Neuronal stem cell (in vitro differentiated cells): ENCODE measurements around the gene SMIM35.

ENCODE experiments used
- DNase-seq: peaks from one replicate; pipeline ENCODE4 v3.0.0-alpha.2; 2013; ENCODE audit warnings: low spot score
- H2AFZ ChIP-seq: one replicate; pipeline ENCODE4 v1.6.1; 2013; ENCODE audit warnings: mild to moderate bottlenecking, low read length, inconsistent platforms
- H2AK5ac ChIP-seq: 2 replicates; pipeline ENCODE4 v1.6.1; 2013; ENCODE audit warnings: low read depth, mild to moderate bottlenecking, inconsistent platforms, low read length, moderate library complexity, mixed read lengths
- H2BK120ac ChIP-seq: 2 replicates; pipeline ENCODE4 v1.6.1; 2013; ENCODE audit warnings: low read depth, mild to moderate bottlenecking, inconsistent platforms, low read length, moderate library complexity, mixed read lengths
- H2BK12ac ChIP-seq: one replicate; pipeline ENCODE4 v1.6.1; 2013; ENCODE audit warnings: low read length, inconsistent platforms
- H2BK15ac ChIP-seq: 2 replicates; pipeline ENCODE4 v1.6.1; 2013; ENCODE audit warnings: mild to moderate bottlenecking, low read length, inconsistent platforms, mixed read lengths
- H2BK5ac ChIP-seq: one replicate; pipeline ENCODE4 v1.6.1; 2013; ENCODE audit warnings: inconsistent platforms, mild to moderate bottlenecking, low read length, moderate library complexity
- H3K14ac ChIP-seq: one replicate; pipeline ENCODE4 v1.6.1; 2013; ENCODE audit warnings: low read length, inconsistent platforms
- H3K18ac ChIP-seq: 2 replicates; pipeline ENCODE4 v1.6.1; 2013; ENCODE audit warnings: low read length, inconsistent platforms
- H3K23ac ChIP-seq: 2 replicates; pipeline ENCODE4 v1.6.1; 2013; ENCODE audit warnings: low read depth, mild to moderate bottlenecking, mixed read lengths, low read length, inconsistent platforms; ENCODE audit not compliant: poor library complexity
- H3K27ac ChIP-seq: replicated peaks from 3 replicates; pipeline ENCODE4 v1.5.1; 2013; ENCODE audit warnings: low read length, inconsistent platforms
- H3K27me3 ChIP-seq, 3 experiments: 2 replicates each; pipeline ENCODE4 v1.6.1; 2013; ENCODE audit warnings: low read length in 3 of 3, mild to moderate bottlenecking in 2 of 3, inconsistent platforms in 1 of 3, low read depth in 1 of 3, mixed read lengths in 1 of 3, moderate library complexity in 1 of 3; ENCODE audit not compliant: control insufficient read depth in 3 of 3, insufficient read depth in 3 of 3
- H3K36me3 ChIP-seq, 2 donors: replicated peaks in 1 of 2; 2 replicates each; pipeline ENCODE4 v1.6.1; 2013; ENCODE audit warnings: low read length in 2 of 2; ENCODE audit not compliant: control insufficient read depth in 2 of 2, insufficient read depth in 2 of 2
- H3K4ac ChIP-seq: 2 replicates; pipeline ENCODE4 v1.6.1; 2013; ENCODE audit warnings: inconsistent platforms, mild to moderate bottlenecking, low read length, moderate library complexity
- H3K4me1 ChIP-seq, 2 donors: 1 replicate in 1 of 2; 2 replicates in 1 of 2; pipeline ENCODE4 v1.6.1; 2013; ENCODE audit warnings: low read length in 2 of 2, low read depth in 1 of 2; ENCODE audit not compliant: control insufficient read depth in 2 of 2, insufficient read depth in 1 of 2
- H3K4me2 ChIP-seq: one replicate; pipeline ENCODE4 v1.6.1; 2013; ENCODE audit warnings: mild to moderate bottlenecking, low read length, inconsistent platforms; ENCODE audit not compliant: insufficient read depth, poor library complexity, severe bottlenecking
- H3K4me3 ChIP-seq, 2 donors: 2 replicates each; pipeline ENCODE4 v1.5.1; 2013; ENCODE audit warnings: low read length in 2 of 2, mild to moderate bottlenecking in 2 of 2, inconsistent platforms in 1 of 2, moderate library complexity in 1 of 2
- H3K79me1 ChIP-seq: one replicate; pipeline ENCODE4 v1.6.1; 2013; ENCODE audit warnings: low read depth, mild to moderate bottlenecking, inconsistent platforms, low read length, moderate library complexity
- H3K9ac ChIP-seq: one replicate; pipeline ENCODE4 v1.6.1; 2013; ENCODE audit warnings: mild to moderate bottlenecking, low read depth, low read length, inconsistent platforms; ENCODE audit not compliant: poor library complexity
- H3K9me3 ChIP-seq, 2 donors: replicated peaks in 1 of 2; 2 replicates each; pipeline versions ENCODE3 to v1.6.1; 2013; ENCODE audit warnings: low read length in 2 of 2, mild to moderate bottlenecking in 2 of 2, inconsistent platforms in 1 of 2, low read depth in 1 of 2, mixed read lengths in 1 of 2, moderate library complexity in 1 of 2; ENCODE audit not compliant: control insufficient read depth in 2 of 2, insufficient read depth in 1 of 2
- H4K8ac ChIP-seq: one replicate; pipeline ENCODE4 v1.6.1; 2013; ENCODE audit warnings: low read depth, mild to moderate bottlenecking, inconsistent platforms, low read length, moderate library complexity
- H4K91ac ChIP-seq: one replicate; pipeline ENCODE4 v1.6.1; 2013; ENCODE audit warnings: low read length, low read depth, mild to moderate bottlenecking, inconsistent platforms; ENCODE audit not compliant: poor library complexity
- WGBS, 2 donors: extraction: QIAGEN DNeasy Blood & Tissue Kit; methylation state at CpG; one replicate each; pipeline ENCODE4 v1.1.7; 2013; ENCODE audit warnings: missing lambda C conversion rate in 2 of 2, mixed read lengths in 1 of 2; ENCODE audit not compliant: insufficient read length in 2 of 2, insufficient replicate concordance in 1 of 2; ENCODE audit errors: extremely low coverage in 2 of 2; 5-methylcytosine and 5-hydroxymethylcytosine counted together

Gene SMIM35

GRCh38 chr11:118100691-118101232 lies 14.0 kb upstream of the SMIM35 start:
- no peak overlapping the region for H3K27ac ChIP-seq
- H3K4me1 ChIP-seq, result peaks cover 0 to 11% of the 10 kb centered on the region in 2 donors
- no CpG with 5 or more reads among the region's 3 CpGs for WGBS, 2 donors
- no peaks in the 10 kb centered on the region for H3K79me1 ChIP-seq
- DNase-seq, result no peak
- no peak overlapping the region for H3K4me2 ChIP-seq
- no peak overlapping the region for H2AK5ac ChIP-seq
- no peak overlapping the region for H3K9ac ChIP-seq
- H4K8ac ChIP-seq, result no peak overlapping the region
- no peak overlapping the region for H3K18ac ChIP-seq
- no peak overlapping the region for H2BK15ac ChIP-seq
- H3K27me3 ChIP-seq, result peaks cover 0 to 28% (median 0%) of the 10 kb centered on the region in 3 experiments
- no peak overlapping the region for H3K14ac ChIP-seq
- H3K4me3 ChIP-seq, result no peak overlapping the region
- H2AFZ ChIP-seq, result no peak overlapping the region
- H3K4ac ChIP-seq, result no peak overlapping the region
- H2BK120ac ChIP-seq, result no peak overlapping the region
- no peak overlapping the region for H2BK12ac ChIP-seq
- no peak overlapping the region for H2BK5ac ChIP-seq
- H3K36me3 ChIP-seq, result no peaks in the 10 kb centered on the region
- H3K23ac ChIP-seq, result no peak overlapping the region
- no peak overlapping the region for H4K91ac ChIP-seq
- no peaks in the 10 kb centered on the region for H3K9me3 ChIP-seq

- Histone ChIP-seq H3K4ac (no peak overlapping the region), H3K4me3 (no peak overlapping the region), H4K8ac (no peak overlapping the region), H3K18ac (peak overlapping the region; percentile 1), H3K36me3 (no peaks in the 10 kb centered on the region), H3K9me3 (no peaks in the 10 kb centered on the region), H3K27me3 (peaks cover 0 to 26% (median 0%) of the 10 kb centered on the region in 3 experiments), H3K14ac (no peak overlapping the region), H3K23ac (no peak overlapping the region), H2BK120ac (no peak overlapping the region), H2BK12ac (peak overlapping the region; percentile 1), H2BK5ac (no peak overlapping the region), H2AFZ (no peak overlapping the region), H2BK15ac (no peak overlapping the region), H3K27ac (no peak overlapping the region), H3K4me1 (peaks cover 0 to 11% of the 10 kb centered on the region in 2 donors), H2AK5ac (peak overlapping the region; percentile 40), H4K91ac (no peak overlapping the region), H3K79me1 (no peaks in the 10 kb centered on the region), H3K9ac (peak overlapping the region; percentile 34), H3K4me2 (no peak overlapping the region)
- no CpG with 5 or more reads among the region's 10 CpGs for WGBS, 2 donors
- DNase-seq, result no peak
Measured at GRCh38 chr11:118099838-118100556, 13.2 kb upstream of the SMIM35 start.

DNA sequence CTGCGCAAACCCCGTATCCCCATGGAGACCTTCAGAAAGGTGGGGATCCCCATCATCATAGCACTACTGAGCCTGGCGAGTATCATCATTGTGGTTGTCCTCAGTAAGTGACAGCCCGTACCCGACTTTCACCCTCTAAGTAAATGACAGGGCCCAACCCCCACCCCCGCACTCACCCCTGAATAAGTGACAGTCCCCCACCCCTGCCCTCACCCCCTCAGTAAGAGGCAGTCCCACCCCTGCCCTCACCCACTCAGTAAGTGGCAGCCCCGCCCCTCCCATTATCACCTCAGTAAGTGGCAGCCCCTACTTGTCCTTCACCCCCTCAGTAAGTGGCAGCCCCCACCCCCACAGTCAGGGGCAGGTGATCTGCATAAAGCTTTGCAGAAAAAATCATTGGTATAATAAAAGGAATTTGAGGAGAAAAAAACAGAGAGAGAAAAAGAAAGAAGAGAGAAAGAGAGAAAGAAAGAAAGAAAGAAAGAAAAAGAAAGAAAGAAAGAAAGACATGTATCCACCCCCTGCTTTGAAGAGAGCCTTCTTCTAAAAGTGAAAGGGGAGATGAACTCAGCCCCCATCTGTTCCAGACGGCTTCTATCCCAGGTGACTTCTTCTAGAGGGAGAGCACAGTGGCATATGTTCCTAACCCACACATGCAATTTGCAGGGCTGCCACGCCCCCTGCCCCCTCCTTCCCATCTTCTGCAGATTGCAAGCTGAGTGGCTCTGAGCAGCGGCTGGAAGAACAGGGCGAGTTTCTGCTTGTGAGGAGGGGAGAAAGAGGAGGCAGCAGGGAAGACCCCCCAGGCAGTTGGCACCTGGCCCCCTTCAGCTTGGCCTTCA lies 12.5 kb upstream of the SMIM35 start:
- WGBS, 2 donors, result no CpG with 5 or more reads among the region's 11 CpGs
- no peak overlapping the region for H3K9ac ChIP-seq

DNA sequence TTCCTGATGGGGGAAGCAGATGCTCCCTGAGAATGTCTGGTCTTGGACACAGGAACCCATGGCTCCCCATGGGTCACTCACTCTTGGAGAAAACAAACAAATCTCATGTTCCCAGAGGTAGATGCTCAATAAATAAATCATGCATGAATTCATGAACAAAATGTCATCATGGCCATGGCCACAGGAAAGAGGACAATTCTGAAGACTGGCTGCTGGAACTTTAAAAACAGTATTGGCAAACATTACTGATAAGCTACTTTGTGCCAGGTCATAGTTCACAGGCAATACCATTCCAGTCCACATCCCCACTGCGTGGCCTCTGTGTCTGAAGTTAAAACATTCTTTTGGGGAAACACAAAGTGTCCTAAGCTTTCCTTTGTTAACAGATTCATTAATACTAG lies 9.2 kb upstream of the SMIM35 start:
- no peak overlapping the region for H3K18ac ChIP-seq
- H2AK5ac ChIP-seq, result no peak overlapping the region
- peaks cover 0 to 28% (median 0%) of the 10 kb centered on the region in 3 experiments for H3K27me3 ChIP-seq
- DNase-seq, result no peak
- no peak overlapping the region for H3K4ac ChIP-seq
- H3K9me3 ChIP-seq, result no peaks in the 10 kb centered on the region
- no peak overlapping the region for H3K4me2 ChIP-seq
- peaks cover 2 to 18% of the 10 kb centered on the region in 2 donors for H3K4me1 ChIP-seq
- no peak overlapping the region for H3K9ac ChIP-seq
- no peak overlapping the region for H2AFZ ChIP-seq
- no peak overlapping the region for H2BK15ac ChIP-seq
- no peak overlapping the region for H3K4me3 ChIP-seq
- H4K8ac ChIP-seq, result no peak overlapping the region
- no peaks in the 10 kb centered on the region for H3K36me3 ChIP-seq
- no peaks in the 10 kb centered on the region for H3K79me1 ChIP-seq
- H3K23ac ChIP-seq, result no peak overlapping the region
- H4K91ac ChIP-seq, result no peak overlapping the region
- H3K27ac ChIP-seq, result no peak overlapping the region
- H2BK5ac ChIP-seq, result no peak overlapping the region
- no CpG with 5 or more reads among the region's 1 CpG for WGBS, 2 donors
- no peak overlapping the region for H3K14ac ChIP-seq
- no peak overlapping the region for H2BK12ac ChIP-seq
- H2BK120ac ChIP-seq, result no peak overlapping the region

More for the DNA sequence above, 12.5 kb upstream of the SMIM35 start:
- H3K14ac ChIP-seq, result peak overlapping the region; percentile 5
- peak overlapping the region; percentile 1 for H3K18ac ChIP-seq
- H2BK15ac ChIP-seq, result no peak overlapping the region
- peak overlapping the region; percentile 76 for H2BK12ac ChIP-seq
- H3K4me3 ChIP-seq, result no peak overlapping the region
- H3K4me1 ChIP-seq, result peaks cover 0 to 11% of the 10 kb centered on the region in 2 donors
- no peak overlapping the region for H2BK120ac ChIP-seq
- peak overlapping the region; percentile 40 for H2AK5ac ChIP-seq
- H4K91ac ChIP-seq, result no peak overlapping the region
- no peak overlapping the region for H2AFZ ChIP-seq
- H3K4me2 ChIP-seq, result no peak overlapping the region
- no peaks in the 10 kb centered on the region for H3K36me3 ChIP-seq
- no peak overlapping the region for H2BK5ac ChIP-seq
- H3K79me1 ChIP-seq, result no peaks in the 10 kb centered on the region
- no peak overlapping the region for H4K8ac ChIP-seq
- peaks cover 0 to 32% (median 0%) of the 10 kb centered on the region in 3 experiments for H3K27me3 ChIP-seq
- H3K23ac ChIP-seq, result no peak overlapping the region
- no peak overlapping the region for H3K27ac ChIP-seq
- no peaks in the 10 kb centered on the region for H3K9me3 ChIP-seq
- no peak overlapping the region for H3K4ac ChIP-seq
- DNase-seq, result no peak
